Left ventricle myocardium inferior (tissue), 1 donor: ENCODE measurements around the gene PDZD2. TPM values are rescaled to one million over a fixed set of nuclear protein-coding genes. Genes with fewer than 3 reads are reported as not detected.

Source experiments
- DNase-seq: peaks from one replicate; pipeline ENCODE4 v3.0.0-alpha.2; 2020
- H3K27ac ChIP-seq: fragments of 200-600 bp; replicated peaks from 2 replicates; pipeline ENCODE4 v1.8.0; 2021
- H3K27me3 ChIP-seq: fragments of 200-600 bp; 2 replicates; pipeline ENCODE4 v1.8.0; 2021; ENCODE audit warnings: low read depth
- H3K36me3 ChIP-seq: fragments of 200-600 bp; 2 replicates; pipeline ENCODE4 v1.8.0; 2021
- H3K4me1 ChIP-seq: fragments of 200-600 bp; 2 replicates; pipeline ENCODE4 v1.8.0; 2021
- H3K4me3 ChIP-seq: fragments of 200-600 bp; 2 replicates; pipeline ENCODE4 v1.8.0; 2021; ENCODE audit warnings: mild to moderate bottlenecking, moderate library complexity
- H3K9me3 ChIP-seq: fragments of 200-600 bp; replicated peaks from 2 replicates; pipeline ENCODE4 v1.8.0; 2021
- CTCF ChIP-seq: fragments of 200-600 bp; IDR thresholded peaks from 2 replicates; pipeline ENCODE4 v1.8.0; 2021; ENCODE audit warnings: antibody characterized with exemption, mild to moderate bottlenecking, borderline replicate concordance
- intact Hi-C: fragments of 100-400 bp; cut with micrococcal nuclease; formaldehyde crosslinking; loops from one replicate; pipeline ENCODE4 v1.11.0; 2022
- total RNA-seq: library from RNA; stranded (reverse); fragmentation: NEBNext Ultra II Directional; extraction: Animal tissue kit (Norgen Biotek cat#: 25700); gene quantifications from one replicate; pipeline ENCODE4 v1.2.1, GENCODE V29; 2021
- donor health status: DM: no; HTN: yes; CAD: no; lungs with severe emphysema.

PDZD2 gene
- total RNA-seq, 1 donor from 2014 or later: 120 TPM

GRCh38 chr5:31656806-31657205, 17.9 kb downstream of the PDZD2 start:
- H3K27me3 ChIP-seq: no peaks in the 10 kb centered on the region
- no peak overlapping the region for H3K4me3 ChIP-seq
- H3K9me3 ChIP-seq: no peaks in the 10 kb centered on the region
- no peak for DNase-seq
- peak overlapping the region; percentile 28 for H3K27ac ChIP-seq
- no peaks in the 10 kb centered on the region for H3K36me3 ChIP-seq
- no peak for TF ChIP-seq CTCF
- H3K4me1 ChIP-seq: peaks cover 69% of the 10 kb centered on the region
- intact Hi-C loops: no loop called here

GRCh38 chr5:31657315-31657979, 18.5 kb downstream of the PDZD2 start:
- H3K9me3 ChIP-seq: no peaks in the 10 kb centered on the region
- no peaks in the 10 kb centered on the region for H3K27me3 ChIP-seq
- peaks cover 72% of the 10 kb centered on the region for H3K4me1 ChIP-seq
- DNase-seq: no peak
- intact Hi-C loops: no loop called here
- no peaks in the 10 kb centered on the region for H3K36me3 ChIP-seq
- no peak overlapping the region for H3K4me3 ChIP-seq
- H3K27ac ChIP-seq: peak overlapping the region; percentile 28
- TF ChIP-seq CTCF: no peak

- DNase-seq: no peak
- Histone ChIP-seq H3K27me3 (no peaks in the 10 kb centered on the region), H3K36me3 (no peaks in the 10 kb centered on the region), H3K27ac (peak overlapping the region; percentile 34), H3K4me1 (peaks cover 74% of the 10 kb centered on the region), H3K4me3 (no peak overlapping the region), H3K9me3 (no peaks in the 10 kb centered on the region)
- intact Hi-C loops: no loop called here
- TF ChIP-seq CTCF: no peak
These were observed 22.3 kb downstream of the PDZD2 start for GRCh38 chr5:31661257-31661656.

- intact Hi-C loops: no loop called here
- Histone ChIP-seq H3K27ac (peak overlapping the region; percentile 47), H3K4me1 (peaks cover 60% of the 10 kb centered on the region), H3K27me3 (no peaks in the 10 kb centered on the region), H3K4me3 (no peak overlapping the region), H3K9me3 (no peaks in the 10 kb centered on the region), H3K36me3 (no peaks in the 10 kb centered on the region)
- no peak for TF ChIP-seq CTCF
- DNase-seq: peak; percentile 23
These were observed 24.6 kb downstream of the PDZD2 start for GRCh38 chr5:31663519-31663918.

- DNase-seq: no peak
- no peak overlapping the region for H3K4me3 ChIP-seq
- TF ChIP-seq CTCF: no peak
- no peak overlapping the region for H3K27ac ChIP-seq
- no peaks in the 10 kb centered on the region for H3K27me3 ChIP-seq
- peaks cover 58% of the 10 kb centered on the region for H3K4me1 ChIP-seq
- H3K9me3 ChIP-seq: no peaks in the 10 kb centered on the region
- no peaks in the 10 kb centered on the region for H3K36me3 ChIP-seq
- intact Hi-C loops: no loop called here
These were observed 25.6 kb downstream of the PDZD2 start for GRCh38 chr5:31664566-31664965.
